HFFc6 (cell line): ENCODE measurements around the gene FBXW5. TPM values are rescaled to one million over a fixed set of nuclear protein-coding genes. Genes with fewer than 3 reads are reported as not detected.

ENCODE experiments used
- DNase-seq: peaks from one replicate; pipeline ENCODE4 v3.0.0-alpha.2; 2018
- H3K27ac Mint-ChIP-seq: 2 replicates; pipeline ENCODE4 v1.8.0; 2020; ENCODE audit warnings: mild to moderate bottlenecking, mixed read lengths
- H3K27me3 Mint-ChIP-seq: 2 replicates; pipeline ENCODE4 v1.8.0; 2021; ENCODE audit warnings: mild to moderate bottlenecking, moderate library complexity, mixed read lengths; ENCODE audit not compliant: insufficient read depth
- H3K36me3 Mint-ChIP-seq: 2 replicates; pipeline ENCODE4 v1.8.0; 2021; ENCODE audit warnings: low read depth, mixed read lengths
- H3K4me1 Mint-ChIP-seq: 2 replicates; pipeline ENCODE4 v1.8.0; 2020; ENCODE audit warnings: low read depth, mixed read lengths
- H3K4me3 Mint-ChIP-seq: 2 replicates; pipeline ENCODE4 v1.8.0; 2020; ENCODE audit warnings: mild to moderate bottlenecking, moderate library complexity, mixed read lengths
- H3K9me3 Mint-ChIP-seq: 2 replicates; pipeline ENCODE4 v1.8.0; 2020; ENCODE audit warnings: mild to moderate bottlenecking, mixed read lengths
- total RNA-seq, 6 experiments: library from RNA; stranded (reverse); fragmentation: NEBNext Ultra II Directional; extraction: Animal tissue kit (Norgen Biotek cat#: 25700); gene quantifications; 2 replicates in 1 of 6; 3 replicates in 5 of 6; pipeline ENCODE4 v1.2.3, GENCODE V29; 2021
- TF ChIP-seq, protein P1 (sequence below): fragments of 200-600 bp; sonication (generic); IDR thresholded peaks from 2 replicates; pipeline ENCODE4 v1.5.0; 2021; ENCODE audit warnings: antibody characterized with exemption, mild to moderate bottlenecking

FBXW5 gene
- total RNA-seq, 6 experiments from 2014 or later, result 89.1 to 102 (median 94.4) TPM

DNA sequence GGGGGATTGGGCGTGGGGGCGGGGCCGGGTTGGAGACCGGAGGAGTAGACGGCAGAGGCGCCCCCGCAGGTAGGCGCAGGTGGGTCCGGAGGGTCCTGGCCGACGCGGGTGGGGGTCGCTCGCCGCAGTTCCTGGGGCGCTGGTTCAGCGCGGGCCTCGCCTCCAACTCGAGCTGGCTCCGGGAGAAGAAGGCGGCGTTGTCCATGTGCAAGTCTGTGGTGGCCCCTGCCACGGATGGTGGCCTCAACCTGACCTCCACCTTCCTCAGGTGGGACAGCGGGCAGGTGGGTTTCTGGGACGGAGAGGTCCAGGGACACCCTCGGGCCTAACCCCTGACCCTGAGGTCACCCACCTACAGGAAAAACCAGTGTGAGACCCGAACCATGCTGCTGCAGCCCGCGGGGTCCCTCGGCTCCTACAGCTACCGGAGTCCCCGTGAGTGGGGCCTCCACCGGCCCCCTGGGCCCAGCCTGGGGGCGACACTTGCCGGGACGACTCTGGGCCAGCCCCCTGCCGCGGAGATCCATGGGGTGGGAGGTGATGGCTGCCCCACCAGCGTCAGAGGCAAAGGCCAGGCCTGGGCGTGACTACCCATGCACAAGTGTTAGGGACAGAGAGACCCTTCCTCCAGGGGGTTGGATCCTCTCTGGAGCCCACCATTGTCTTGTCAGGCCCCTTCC is 34.5 kb upstream of the FBXW5 start:
- Mint-ChIP-seq H3K4me1 (peaks cover 5% of the 10 kb centered on the region; the same call in 1 of the 2 replicates), H3K4me3 (no peak overlapping the region), H3K9me3 (no peaks in the 10 kb centered on the region), H3K27me3 (peaks cover 7% of the 10 kb centered on the region), H3K36me3 (no peaks in the 10 kb centered on the region), H3K27ac (no peak overlapping the region)
- TF ChIP-seq, protein P1, sequence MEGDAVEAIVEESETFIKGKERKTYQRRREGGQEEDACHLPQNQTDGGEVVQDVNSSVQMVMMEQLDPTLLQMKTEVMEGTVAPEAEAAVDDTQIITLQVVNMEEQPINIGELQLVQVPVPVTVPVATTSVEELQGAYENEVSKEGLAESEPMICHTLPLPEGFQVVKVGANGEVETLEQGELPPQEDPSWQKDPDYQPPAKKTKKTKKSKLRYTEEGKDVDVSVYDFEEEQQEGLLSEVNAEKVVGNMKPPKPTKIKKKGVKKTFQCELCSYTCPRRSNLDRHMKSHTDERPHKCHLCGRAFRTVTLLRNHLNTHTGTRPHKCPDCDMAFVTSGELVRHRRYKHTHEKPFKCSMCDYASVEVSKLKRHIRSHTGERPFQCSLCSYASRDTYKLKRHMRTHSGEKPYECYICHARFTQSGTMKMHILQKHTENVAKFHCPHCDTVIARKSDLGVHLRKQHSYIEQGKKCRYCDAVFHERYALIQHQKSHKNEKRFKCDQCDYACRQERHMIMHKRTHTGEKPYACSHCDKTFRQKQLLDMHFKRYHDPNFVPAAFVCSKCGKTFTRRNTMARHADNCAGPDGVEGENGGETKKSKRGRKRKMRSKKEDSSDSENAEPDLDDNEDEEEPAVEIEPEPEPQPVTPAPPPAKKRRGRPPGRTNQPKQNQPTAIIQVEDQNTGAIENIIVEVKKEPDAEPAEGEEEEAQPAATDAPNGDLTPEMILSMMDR, result no peak
- no peak for DNase-seq

DNA sequence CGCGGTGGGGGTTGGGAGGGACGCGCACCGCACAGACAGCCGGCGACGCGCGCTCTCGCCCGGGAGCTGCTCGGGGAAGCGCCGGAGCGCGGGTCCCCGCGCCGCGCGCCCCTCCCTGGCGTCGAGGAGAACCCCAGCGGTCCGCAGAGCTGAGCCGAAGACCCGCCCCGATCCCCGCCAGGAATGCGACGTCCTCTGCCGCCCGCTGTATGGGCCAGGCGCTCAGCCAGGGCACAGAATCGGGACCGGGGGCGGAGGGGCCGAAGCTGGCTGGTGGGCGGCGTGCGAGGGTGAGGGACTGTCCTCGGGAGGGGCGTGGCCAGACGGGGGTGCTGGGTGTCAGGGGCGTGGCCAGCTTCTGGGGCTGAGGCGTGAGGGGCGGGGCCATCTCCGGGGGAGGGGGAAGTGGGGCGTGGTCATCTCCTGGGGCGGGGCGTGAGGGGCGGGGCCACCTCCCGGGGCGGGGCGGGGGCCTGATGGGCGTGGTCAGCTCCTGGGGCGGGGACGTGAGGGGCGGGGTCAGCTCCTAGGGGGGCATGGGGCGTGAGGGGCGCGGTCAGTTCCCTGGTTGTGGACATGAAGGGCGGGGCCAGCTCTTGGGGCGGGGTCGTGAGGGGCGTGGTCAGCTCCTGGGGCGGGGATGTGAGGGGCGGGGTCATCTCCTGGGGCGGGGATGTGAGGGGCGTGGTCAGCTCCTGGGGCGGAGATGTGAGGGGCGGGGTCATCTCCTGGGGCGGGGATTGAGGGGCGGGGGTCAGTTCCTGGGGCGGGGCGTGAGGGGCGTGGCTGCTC is 33.7 kb upstream of the FBXW5 start:
- Mint-ChIP-seq H3K27me3 (peaks cover 5% of the 10 kb centered on the region), H3K4me3 (no peak overlapping the region), H3K9me3 (no peaks in the 10 kb centered on the region), H3K36me3 (no peaks in the 10 kb centered on the region), H3K4me1 (peaks cover 5% of the 10 kb centered on the region; the same call in 1 of the 2 replicates), H3K27ac (no peak overlapping the region)
- DNase-seq, result no peak
- TF ChIP-seq, protein P1, result no peak

DNA sequence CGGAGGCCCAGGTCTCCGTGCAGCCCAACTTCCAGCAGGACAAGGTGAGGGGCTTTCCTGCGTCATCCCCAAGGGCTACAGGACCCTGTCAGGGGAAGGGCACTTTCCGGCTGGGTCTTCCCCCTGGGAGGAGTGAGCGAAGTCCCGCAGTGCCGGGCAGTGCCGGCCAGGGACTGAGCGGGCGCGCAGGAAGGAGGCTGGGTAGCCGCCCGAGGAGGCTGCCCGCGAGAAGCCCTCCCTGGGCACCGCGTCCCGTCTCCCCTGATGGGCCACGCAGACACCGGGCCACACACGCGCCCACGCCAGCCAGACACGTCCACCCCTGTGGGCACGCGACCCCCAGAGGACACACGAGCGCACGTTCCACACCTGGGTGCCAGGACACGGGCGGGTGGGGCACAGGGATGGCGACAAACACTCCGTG is 33.1 kb upstream of the FBXW5 start:
- TF ChIP-seq, protein P1, result no peak
- H3K36me3 Mint-ChIP-seq, result no peaks in the 10 kb centered on the region
- peaks cover 5% of the 10 kb centered on the region; the same call in 1 of the 2 replicates for H3K4me1 Mint-ChIP-seq
- no peak overlapping the region for H3K4me3 Mint-ChIP-seq
- H3K27ac Mint-ChIP-seq, result no peak overlapping the region
- DNase-seq, result no peak
- H3K27me3 Mint-ChIP-seq, result peaks cover 3% of the 10 kb centered on the region
- H3K9me3 Mint-ChIP-seq, result no peaks in the 10 kb centered on the region

DNA sequence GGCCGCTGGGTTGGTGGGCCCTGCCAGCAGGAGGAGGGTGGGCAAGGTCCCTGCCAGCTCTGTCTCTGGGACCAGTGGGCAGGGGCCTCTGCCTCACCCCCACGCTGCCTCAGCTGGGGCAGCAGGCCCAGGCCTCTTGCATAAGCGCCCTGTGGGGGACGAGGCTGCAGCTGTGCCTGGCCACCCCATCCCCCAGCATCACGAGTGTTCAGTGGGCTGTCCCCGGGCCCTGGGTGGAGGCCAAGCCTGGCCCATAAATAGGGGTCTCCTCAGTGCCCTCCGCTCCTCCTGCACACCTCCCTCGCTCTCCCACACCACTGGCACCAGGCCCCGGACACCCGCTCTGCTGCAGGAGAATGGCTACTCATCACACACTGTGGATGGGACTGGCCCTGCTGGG is 32.7 kb upstream of the FBXW5 start, which contains the start of gene PTGDS:
Gene PTGDS (plus strand): TSS at position 282 of the 400 bp plus-strand sequence. CDS start 75 bp downstream, at position 357.
- DNase-seq, result no peak
- no peaks in the 10 kb centered on the region for H3K36me3 Mint-ChIP-seq
- H3K27ac Mint-ChIP-seq, result no peak within 1 kb of the TSS
- H3K4me3 Mint-ChIP-seq, result no peak within 1 kb of the TSS
- H3K27me3 Mint-ChIP-seq, result peaks cover 3% of the 10 kb centered on the region
- TF ChIP-seq, protein P1, result no peak
- H3K9me3 Mint-ChIP-seq, result no peaks in the 10 kb centered on the region
- H3K4me1 Mint-ChIP-seq, result peaks cover 5% of the 10 kb centered on the region; the same call in 1 of the 2 replicates

DNA sequence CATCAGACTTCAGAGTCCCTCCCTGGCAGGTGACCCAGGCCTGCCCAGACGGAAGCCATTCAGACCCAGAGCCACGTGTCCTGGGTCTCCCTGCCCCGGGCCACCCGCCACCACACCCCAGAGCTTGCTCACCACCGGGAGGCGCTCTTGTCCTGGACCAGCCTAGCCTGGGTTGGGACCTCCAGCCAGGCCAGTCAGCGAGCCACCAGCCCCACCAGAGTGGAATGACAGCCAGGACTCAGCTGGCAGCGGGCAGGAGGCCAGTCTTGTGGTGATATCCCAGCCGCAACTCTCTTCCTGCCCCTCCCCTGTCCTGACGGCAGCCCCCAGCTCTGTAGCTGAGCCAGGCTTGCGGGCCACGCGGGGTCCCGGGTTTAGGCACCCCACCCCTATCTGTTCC is 31.1 kb upstream of the FBXW5 start:
- H3K4me1 Mint-ChIP-seq, result no peaks in the 10 kb centered on the region
- TF ChIP-seq, protein P1, result peak; percentile 57
- H3K36me3 Mint-ChIP-seq, result no peaks in the 10 kb centered on the region
- peaks cover 6% of the 10 kb centered on the region for H3K27me3 Mint-ChIP-seq
- DNase-seq, result no peak
- no peaks in the 10 kb centered on the region for H3K9me3 Mint-ChIP-seq
- H3K27ac Mint-ChIP-seq, result no peak overlapping the region
- no peak overlapping the region for H3K4me3 Mint-ChIP-seq
